Stimulated activated naive CD4-positive, alpha-beta T cell treated with Interleukin-2 at 50 U/mL for 16 hours (primary cell): ENCODE measurements around the gene SPECC1L.
"Not testable (repeated sequence)": the region's sequence is repeated elsewhere in the genome, so short reads cannot be mapped to it uniquely, and the experiment has no call there.

Experiments
- DNase-seq: peaks from one replicate; lab custom pipeline; 2025; lab: John Stamatoyannopoulos, UW

The SPECC1L gene

GRCh38 chr22:24270556-24271385 lies at the start of gene SPECC1L:
Gene SPECC1L, plus strand, starts transcription at chr22:24270831. Its CDS starts 31,401 bp downstream, at chr22:24302232.
- peak; percentile 82 for DNase-seq

- DNase-seq = no peak
These were observed 46.2 kb upstream of the SPECC1L start for GRCh38 chr22:24224468-24224867.

- DNase-seq = no peak
These were observed 45.5 kb upstream of the SPECC1L start for GRCh38 chr22:24225044-24225601.

- DNase-seq = no peak
These were observed 44.7 kb upstream of the SPECC1L start for GRCh38 chr22:24225951-24226350.

- DNase-seq = peak; percentile 56
These were observed 39.5 kb upstream of the SPECC1L start for GRCh38 chr22:24230911-24231656.

GRCh38 chr22:24231706-24232105 lies 38.9 kb upstream of the SPECC1L start:
- DNase-seq = no peak

- no peak for DNase-seq
These were observed 38.5 kb upstream of the SPECC1L start for GRCh38 chr22:24232124-24232523.

GRCh38 chr22:24232725-24233124 lies 37.9 kb upstream of the SPECC1L start:
- DNase-seq = no peak

- DNase-seq = no peak
These were observed 37.4 kb upstream of the SPECC1L start for GRCh38 chr22:24233235-24233634.

- DNase-seq = no peak
These were observed 36.8 kb upstream of the SPECC1L start for GRCh38 chr22:24233816-24234215.

- no peak for DNase-seq
These were observed 35.3 kb upstream of the SPECC1L start for GRCh38 chr22:24235315-24235714.

GRCh38 chr22:24236656-24237055 lies 34.0 kb upstream of the SPECC1L start:
- DNase-seq = no peak

- not testable (repeated sequence) for DNase-seq
These were observed 32.4 kb upstream of the SPECC1L start for GRCh38 chr22:24238101-24238694.

GRCh38 chr22:24240381-24240780 lies 30.2 kb upstream of the SPECC1L start:
- no peak for DNase-seq

GRCh38 chr22:24240985-24241692 lies 29.5 kb upstream of the SPECC1L start:
- DNase-seq = not testable (repeated sequence)

- DNase-seq = not testable (repeated sequence)
These were observed 27.2 kb upstream of the SPECC1L start for GRCh38 chr22:24243417-24243816.

- no peak for DNase-seq
These were observed 26.4 kb upstream of the SPECC1L start for GRCh38 chr22:24244144-24244787.

- not testable (repeated sequence) for DNase-seq
These were observed 25.6 kb upstream of the SPECC1L start, which contains the start of gene GGT5 for GRCh38 chr22:24245030-24245431. Gene GGT5, minus strand, starts transcription at chr22:24245082. Its CDS starts 357 bp downstream, at chr22:24244725.

- not testable (repeated sequence) for DNase-seq
These were observed 24.8 kb upstream of the SPECC1L start for GRCh38 chr22:24245584-24246561.

- DNase-seq = no peak
These were observed 23.6 kb upstream of the SPECC1L start for GRCh38 chr22:24247011-24247507.
